GM12878 (cell line): ENCODE measurements around the gene TMOD2. TPM values are rescaled to one million over a fixed set of nuclear protein-coding genes. Genes with fewer than 3 reads are reported as not detected.
A peak's percentile ranks its signal among the peaks of the same experiment; 100 is the strongest.

Source experiments
- ASH2L ChIP-seq: fragments of 300-600, 200-600 bp; sonication (generic); IDR thresholded peaks from 2 replicates; pipeline ENCODE4 v1.6.1; 2017; ENCODE audit warnings: low read depth, mild to moderate bottlenecking, borderline replicate concordance
- ATF7 ChIP-seq: fragments of 450-650 bp; IDR thresholded peaks from 2 replicates; pipeline ENCODE4 v1.6.1; 2016; ENCODE audit warnings: low read depth, mild to moderate bottlenecking
- E2F8 ChIP-seq: fragments of 450-650 bp; IDR thresholded peaks from 2 replicates; pipeline ENCODE4 v1.6.1; 2018; ENCODE audit warnings: mild to moderate bottlenecking, low read depth, moderate library complexity; ENCODE audit not compliant: partially characterized antibody
- ESRRA ChIP-seq: IDR thresholded peaks from 2 replicates; pipeline ENCODE4 v1.6.1; 2012; ENCODE audit warnings: mild to moderate bottlenecking, low read length, improper control_type of control experiment
- GATAD2B ChIP-seq: fragments of 450-650 bp; conservative IDR thresholded peaks from 2 replicates; pipeline ENCODE4 v1.6.1; 2017; ENCODE audit warnings: low read depth, mild to moderate bottlenecking, moderate library complexity
- IRF5 ChIP-seq: fragments of 450-650 bp; IDR thresholded peaks from 2 replicates; pipeline ENCODE4 v1.6.1; 2017; ENCODE audit warnings: borderline replicate concordance
- MTA2 ChIP-seq: fragments of 450-650 bp; IDR thresholded peaks from 2 replicates; pipeline ENCODE4 v1.6.1; 2016; ENCODE audit warnings: low read depth, mild to moderate bottlenecking, moderate library complexity
- NBN ChIP-seq: fragments of 450-650 bp; IDR thresholded peaks from 2 replicates; pipeline ENCODE4 v1.6.1; 2016
- RUNX3 ChIP-seq: IDR thresholded peaks from 2 replicates; pipeline ENCODE4 v1.6.1; 2012; ENCODE audit warnings: low read length, inconsistent platforms
- SMAD1 ChIP-seq: fragments of 450-650 bp; IDR thresholded peaks from 2 replicates; pipeline ENCODE4 v1.6.1; 2018; ENCODE audit warnings: mild to moderate bottlenecking, low read depth; ENCODE audit not compliant: partially characterized antibody
- SMAD5 ChIP-seq: IDR thresholded peaks from 2 replicates; pipeline ENCODE4 v1.6.1; 2016; ENCODE audit warnings: antibody characterized with exemption, low read depth
- SPI1 ChIP-seq: IDR thresholded peaks from 2 replicates; pipeline ENCODE4 v1.6.1; 2011; ENCODE audit warnings: low read depth, mild to moderate bottlenecking, low read length, moderate library complexity, borderline replicate concordance; ENCODE audit not compliant: insufficient read depth
- SUZ12 ChIP-seq: fragments of 200-600 bp; sonication (generic); IDR thresholded peaks from one replicate; pipeline ENCODE4 v1.6.1; 2018; ENCODE audit warnings: antibody characterized with exemption, mild to moderate bottlenecking; ENCODE audit not compliant: unreplicated experiment
- TCF3 ChIP-seq: IDR thresholded peaks from 2 replicates; pipeline ENCODE4 v1.6.1; 2012; ENCODE audit warnings: low read depth, mild to moderate bottlenecking, low read length, borderline replicate concordance; ENCODE audit not compliant: insufficient read depth
- TCF7 ChIP-seq: IDR thresholded peaks from 2 replicates; pipeline ENCODE4 v1.6.1; 2014; ENCODE audit warnings: antibody characterized with exemption, borderline replicate concordance
- USF1 ChIP-seq: IDR thresholded peaks from 2 replicates; pipeline ENCODE4 v1.6.1; 2011; ENCODE audit warnings: borderline replicate concordance, low read depth, mild to moderate bottlenecking, moderate library complexity, mixed read lengths, low read length; ENCODE audit not compliant: insufficient read depth; ENCODE audit errors: extremely low read length
- ZBTB11 ChIP-seq: fragments of 450-650 bp; formaldehyde crosslinking; IDR thresholded peaks from 2 replicates; pipeline ENCODE4 v1.5.0; 2022; ENCODE audit warnings: mild to moderate bottlenecking, missing genetic modification characterization
- ZSCAN29 ChIP-seq: fragments of 450-650 bp; IDR thresholded peaks from 2 replicates; pipeline ENCODE4 v1.6.1; 2017; ENCODE audit warnings: mild to moderate bottlenecking, moderate library complexity
- polyA plus RNA-seq, 11 experiments: library from polyadenylated mRNA; depleted of rRNA in 4 of 11; unstranded in 6 of 11; stranded (reverse) in 5 of 11; fragments of >200 nt; fragmentation: Nextera tagmentation in 4 of 11; fragmentation: Illumina TruSeq in 1 of 11; extraction: Ambion mirVana in 4 of 11; extraction: Trizol in 1 of 11; gene quantifications; 1 replicate in 1 of 11; 2 replicates in 10 of 11; pipeline versions ENCODE4 v1.2.1 to v1.2.3, GENCODE V29; 2011 to 2016; ENCODE audit warnings: inconsistent platforms in 2 of 11, missing spikeins in 2 of 11, low read depth in 1 of 11
- total RNA-seq, 4 experiments: library from RNA; depleted of rRNA in 3 of 4; stranded (reverse); fragments of >200 nt in 3 of 4; fragmentation: Illumina TruSeq in 1 of 4; extraction: Trizol in 1 of 4; gene quantifications; 2 replicates each; pipeline versions ENCODE4 v1.2.1 to v1.2.3, GENCODE V29; 2013 to 2021

The TMOD2 gene
- total and polyA plus RNA-seq, 10 of the 15 experiments (the other 5 are each of a cell fraction or from before 2014, with no cell fraction given), result 0.61 to 15.2 (median 6.3) TPM

- TF ChIP-seq ZBTB11 (CRISPR knock-in tag) (no peak), TCF3 (peak; percentile 58; the same call in 1 of the 2 replicates), IRF5 (no peak), RUNX3 (peak; percentile 58; the same call in 1 of the 2 replicates), SMAD1 (no peak), GATAD2B (peak; percentile 84; the same call in 1 of the 2 replicates), SUZ12 (no peak), SMAD5 (peak; percentile 50; the same call in 1 of the 2 replicates), USF1 (no peak), NBN (no peak), ZSCAN29 (no peak), E2F8 (no peak), TCF7 (no peak), ASH2L (0 out of 2 replicates have a peak, but pooled peaks have one; percentile 40), ESRRA (no peak), MTA2 (no peak), SPI1 (no peak; the same call in 1 of the 2 replicates), ATF7 (no peak; the same call in 1 of the 2 replicates)
These were observed 78.2 kb downstream of the TMOD2 start, which contains the start of gene TMOD3 (continued) for GRCh38 chr15:51829376-51830275.
